Mesothelial cell of epicardium (in vitro differentiated cells): ENCODE data around the gene FRZB. TPM values are rescaled to one million over a fixed set of nuclear protein-coding genes. Genes with fewer than 3 reads are reported as not detected.
A peak's percentile ranks its signal among the peaks of the same experiment; 100 is the strongest.

Experiments
- DNase-seq, 2 experiments: peaks; one replicate each; pipeline ENCODE4 v3.0.0; 2021; ENCODE audit warnings: low spot score in 2 of 2; ENCODE audit not compliant: unreplicated experiment in 2 of 2
- H3K27ac Mint-ChIP-seq: 2 replicates; pipeline ENCODE4 v1.8.0; 2021; ENCODE audit warnings: mixed read lengths
- H3K27me3 Mint-ChIP-seq: 2 replicates; pipeline ENCODE4 v1.8.0; 2021; ENCODE audit warnings: low read depth, mixed read lengths
- H3K36me3 Mint-ChIP-seq: 2 replicates; pipeline ENCODE4 v1.8.0; 2021; ENCODE audit warnings: mixed read lengths
- H3K4me1 Mint-ChIP-seq: 2 replicates; pipeline ENCODE4 v1.8.0; 2021; ENCODE audit warnings: mixed read lengths
- H3K4me3 Mint-ChIP-seq: 2 replicates; pipeline ENCODE4 v1.8.0; 2021; ENCODE audit warnings: mild to moderate bottlenecking, moderate library complexity, mixed read lengths
- H3K9me3 Mint-ChIP-seq: 2 replicates; pipeline ENCODE4 v1.8.0; 2021; ENCODE audit warnings: mixed read lengths
- total RNA-seq: library from RNA; stranded (reverse); gene quantifications from 3 replicates; pipeline ENCODE4 v1.2.1, GENCODE V29; 2021
- TF ChIP-seq, protein P1 (sequence below): fragments of 200-600 bp; sonication (generic); IDR thresholded peaks from one replicate; pipeline ENCODE4 v1.5.0; 2021; ENCODE audit warnings: antibody characterized with exemption; ENCODE audit not compliant: unreplicated experiment

Gene FRZB
- total RNA-seq, 1 donor from 2014 or later: 12.1 TPM

- Mint-ChIP-seq H3K27me3 (no peaks in the 10 kb centered on the region), H3K27ac (no peak overlapping the region), H3K9me3 (no peaks in the 10 kb centered on the region), H3K4me3 (no peak overlapping the region), H3K4me1 (peaks cover 48% of the 10 kb centered on the region), H3K36me3 (no peaks in the 10 kb centered on the region)
- TF ChIP-seq, protein P1, sequence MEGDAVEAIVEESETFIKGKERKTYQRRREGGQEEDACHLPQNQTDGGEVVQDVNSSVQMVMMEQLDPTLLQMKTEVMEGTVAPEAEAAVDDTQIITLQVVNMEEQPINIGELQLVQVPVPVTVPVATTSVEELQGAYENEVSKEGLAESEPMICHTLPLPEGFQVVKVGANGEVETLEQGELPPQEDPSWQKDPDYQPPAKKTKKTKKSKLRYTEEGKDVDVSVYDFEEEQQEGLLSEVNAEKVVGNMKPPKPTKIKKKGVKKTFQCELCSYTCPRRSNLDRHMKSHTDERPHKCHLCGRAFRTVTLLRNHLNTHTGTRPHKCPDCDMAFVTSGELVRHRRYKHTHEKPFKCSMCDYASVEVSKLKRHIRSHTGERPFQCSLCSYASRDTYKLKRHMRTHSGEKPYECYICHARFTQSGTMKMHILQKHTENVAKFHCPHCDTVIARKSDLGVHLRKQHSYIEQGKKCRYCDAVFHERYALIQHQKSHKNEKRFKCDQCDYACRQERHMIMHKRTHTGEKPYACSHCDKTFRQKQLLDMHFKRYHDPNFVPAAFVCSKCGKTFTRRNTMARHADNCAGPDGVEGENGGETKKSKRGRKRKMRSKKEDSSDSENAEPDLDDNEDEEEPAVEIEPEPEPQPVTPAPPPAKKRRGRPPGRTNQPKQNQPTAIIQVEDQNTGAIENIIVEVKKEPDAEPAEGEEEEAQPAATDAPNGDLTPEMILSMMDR: no peak
- no peak for DNase-seq
Observed at GRCh38 chr2:182833084-182833854, 33.2 kb downstream of the FRZB start.

DNA sequence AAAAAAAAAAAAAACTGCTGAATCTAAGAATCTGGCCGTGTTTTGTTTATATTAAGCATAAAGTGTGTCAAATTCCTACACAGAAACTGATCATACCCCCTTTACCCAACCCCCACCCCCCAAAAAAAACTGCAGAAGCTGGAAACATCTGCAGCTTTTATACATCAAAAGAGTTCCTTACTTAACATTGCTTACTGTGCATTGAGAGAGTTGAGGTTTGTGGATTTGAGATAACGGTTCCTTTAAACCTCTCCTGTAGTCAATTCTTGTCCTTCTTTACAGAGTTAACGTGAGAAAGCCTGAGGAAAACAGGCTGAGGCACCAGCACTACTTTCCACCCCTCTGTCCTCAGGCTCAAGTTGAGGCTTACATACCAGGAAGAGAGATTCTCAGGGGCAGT, 34.5 kb downstream of the FRZB start:
- Mint-ChIP-seq H3K9me3 (no peaks in the 10 kb centered on the region), H3K27me3 (no peaks in the 10 kb centered on the region), H3K27ac (peak overlapping the region; percentile 45), H3K4me1 (peaks cover 48% of the 10 kb centered on the region), H3K36me3 (no peaks in the 10 kb centered on the region), H3K4me3 (no peak overlapping the region)
- TF ChIP-seq, protein P1: no peak
- no peak for DNase-seq

GRCh38 chr2:182831101-182831500, 35.3 kb downstream of the FRZB start:
- no peaks in the 10 kb centered on the region for H3K27me3 Mint-ChIP-seq
- H3K4me1 Mint-ChIP-seq: peaks cover 48% of the 10 kb centered on the region
- no peak overlapping the region for H3K27ac Mint-ChIP-seq
- no peaks in the 10 kb centered on the region for H3K36me3 Mint-ChIP-seq
- no peak for DNase-seq
- H3K9me3 Mint-ChIP-seq: no peaks in the 10 kb centered on the region
- no peak overlapping the region for H3K4me3 Mint-ChIP-seq
- TF ChIP-seq, protein P1: no peak

- Mint-ChIP-seq H3K27ac (peak overlapping the region; percentile 86), H3K9me3 (no peaks in the 10 kb centered on the region), H3K4me3 (no peak overlapping the region), H3K27me3 (no peaks in the 10 kb centered on the region), H3K36me3 (no peaks in the 10 kb centered on the region), H3K4me1 (peaks cover 54% of the 10 kb centered on the region)
- DNase-seq: no peak
- TF ChIP-seq, protein P1: no peak
Observed at GRCh38 chr2:182827182-182827879, 39.1 kb downstream of the FRZB start.

DNA sequence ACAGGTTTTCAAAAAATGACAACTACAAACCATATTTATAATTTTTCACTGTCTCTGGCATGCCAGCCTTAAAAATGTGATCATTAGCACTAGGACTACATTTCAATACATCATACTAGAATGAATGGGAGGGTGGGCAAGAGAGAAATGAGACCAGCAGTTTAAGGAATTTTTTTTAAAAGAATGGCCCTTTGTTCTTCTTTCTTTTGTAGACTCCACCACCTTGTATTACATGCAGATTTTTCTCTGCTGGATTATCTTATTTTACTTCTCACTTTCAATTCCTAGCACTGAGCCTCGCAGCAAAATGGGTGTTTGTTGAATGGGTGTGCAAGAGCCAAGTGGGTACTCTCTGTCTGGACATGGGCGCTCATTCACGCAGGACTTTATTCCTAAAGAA, 39.9 kb downstream of the FRZB start:
- Mint-ChIP-seq H3K27me3 (no peaks in the 10 kb centered on the region), H3K4me3 (no peak overlapping the region), H3K36me3 (no peaks in the 10 kb centered on the region), H3K9me3 (no peaks in the 10 kb centered on the region), H3K4me1 (peaks cover 58% of the 10 kb centered on the region), H3K27ac (peak overlapping the region; percentile 75)
- TF ChIP-seq, protein P1: no peak
- no peak for DNase-seq
